GM21367 (cell line): Measurements from ENCODE around the gene CHML.
A peak's percentile ranks its signal among the peaks of the same experiment; 100 is the strongest.

Experiments
- ATAC-seq: cut with Tn5 transposase; IDR thresholded peaks from one replicate; pipeline ENCODE4 v1.9.1; 2021; ENCODE audit not compliant: unreplicated experiment

The CHML gene

GRCh38 chr1:241646201-241646600 is 6.0 kb upstream of the CHML start:
- ATAC-seq = no peak

GRCh38 chr1:241645199-241645598 is 5.0 kb upstream of the CHML start:
- no peak for ATAC-seq

GRCh38 chr1:241644259-241644658 is 4.1 kb upstream of the CHML start:
- ATAC-seq = no peak

GRCh38 chr1:241642593-241642944 is 2.4 kb upstream of the CHML start:
- ATAC-seq = no peak

- ATAC-seq = no peak
These were observed 1.8 kb upstream of the CHML start for GRCh38 chr1:241641773-241642592.

- ATAC-seq = no peak
These were observed 876 bp upstream of the CHML start for GRCh38 chr1:241640867-241641622.

GRCh38 chr1:241639623-241640148 is 483 bp downstream of the CHML start:
- peak; percentile 42 for ATAC-seq

- peak; percentile 18 for ATAC-seq
These were observed 1.1 kb downstream of the CHML start for GRCh38 chr1:241638909-241639622.

- ATAC-seq = no peak
These were observed 2.0 kb downstream of the CHML start for GRCh38 chr1:241638099-241638682.

GRCh38 chr1:241637604-241638003 is 2.6 kb downstream of the CHML start:
- ATAC-seq = no peak

- ATAC-seq = no peak
These were observed 3.1 kb downstream of the CHML start for GRCh38 chr1:241637046-241637590.

- no peak for ATAC-seq
These were observed 3.9 kb downstream of the CHML start for GRCh38 chr1:241636291-241636690.

GRCh38 chr1:241635556-241636152 is 4.5 kb downstream of the CHML start:
- no peak for ATAC-seq

- no peak for ATAC-seq
These were observed 7.2 kb downstream of the CHML start for GRCh38 chr1:241632987-241633386.

GRCh38 chr1:241631674-241632073 is 8.5 kb downstream of the CHML start:
- no peak for ATAC-seq

GRCh38 chr1:241630899-241631298 is 9.3 kb downstream of the CHML start:
- ATAC-seq = no peak

- ATAC-seq = no peak
These were observed 9.7 kb downstream of the CHML start for GRCh38 chr1:241630476-241630875.

GRCh38 chr1:241630005-241630404 is 10.2 kb downstream of the CHML start:
- no peak for ATAC-seq

- ATAC-seq = peak; percentile 65
These were observed 12.5 kb downstream of the CHML start for GRCh38 chr1:241627453-241628259.

- no peak for ATAC-seq
These were observed 15.2 kb downstream of the CHML start for GRCh38 chr1:241624935-241625334.
